Tibial artery (tissue), 4 donors: ENCODE measurements around the gene ITGA6.

Experiments
- DNase-seq, 2 donors: peaks; one replicate each; pipeline ENCODE4 v3.0.0-alpha.2; 2019
- H3K27ac ChIP-seq, 2 donors: fragments of 200-600 bp; sonication (generic) in 1 of 2; 1 replicate in 1 of 2; 2 replicates in 1 of 2; pipeline ENCODE4 v1.5.1; 2018 to 2019; ENCODE audit warnings: mild to moderate bottlenecking in 1 of 2
- H3K27me3 ChIP-seq, 2 donors: fragments of 200-600 bp; sonication (generic) in 1 of 2; one replicate each; pipeline versions ENCODE4 v1.5.1 to v1.6.0; 2016 to 2019
- H3K36me3 ChIP-seq, 3 donors: fragments of 200-600 bp; sonication (generic) in 2 of 3; one replicate each; pipeline ENCODE4 v1.5.1; 2016 to 2019; ENCODE audit warnings: mild to moderate bottlenecking in 2 of 3
- H3K4me1 ChIP-seq, 4 donors: fragments of 200-600 bp; sonication (generic) in 2 of 4; 1 replicate in 3 of 4; 2 replicates in 1 of 4; pipeline ENCODE4 v1.5.1; 2016 to 2019
- H3K4me3 ChIP-seq, 2 donors: fragments of 200-600 bp; sonication (generic) in 1 of 2; 1 replicate in 1 of 2; 2 replicates in 1 of 2; pipeline ENCODE4 v1.5.1; 2018 to 2019; ENCODE audit warnings: mild to moderate bottlenecking in 2 of 2
- H3K9me3 ChIP-seq, 3 donors: fragments of 200-600 bp; sonication (generic) in 1 of 3; one replicate each; pipeline ENCODE4 v1.5.1; 2016 to 2019
- intact Hi-C: fragments of 100-400 bp; cut with DNase I; formaldehyde crosslinking; loops from one replicate; pipeline ENCODE4 v1.15.0; 2023; ENCODE audit warnings: low total_unique reads
- TF ChIP-seq, protein P1 (sequence below), 2 experiments: fragments of 200-600 bp in 1 of 2; fragments of 450-650 bp in 1 of 2; IDR thresholded peaks; one replicate each; pipeline ENCODE4 v1.5.1; 2017 to 2019; ENCODE audit warnings: antibody characterized with exemption in 2 of 2, mild to moderate bottlenecking in 1 of 2, moderate library complexity in 1 of 2

The ITGA6 gene

DNA sequence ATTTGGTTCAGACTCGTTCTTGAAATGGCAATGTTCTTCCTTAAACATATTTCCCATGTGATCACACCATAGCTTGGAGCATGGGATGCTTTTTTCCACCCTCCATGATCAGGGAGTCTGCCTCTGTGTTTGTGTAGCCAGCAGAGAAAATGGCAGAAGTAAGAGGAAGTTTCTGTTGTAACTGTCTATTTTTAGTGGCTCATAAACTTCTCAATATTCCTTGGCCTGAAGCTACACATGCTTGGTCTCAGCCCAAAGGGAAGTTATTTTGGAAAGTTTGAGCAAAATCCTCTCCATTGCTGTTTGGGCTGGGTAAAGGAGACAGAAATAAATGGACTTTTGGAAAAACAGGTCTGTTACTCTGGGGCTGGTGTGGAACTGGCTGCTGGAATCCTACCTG, 33.4 kb upstream of the ITGA6 start:
- peaks cover 0 to 38% (median 27%) of the 10 kb centered on the region in 4 donors for H3K4me1 ChIP-seq
- peak overlapping the region; percentile 48 to 68 for H3K27ac ChIP-seq
- TF ChIP-seq, protein P1, sequence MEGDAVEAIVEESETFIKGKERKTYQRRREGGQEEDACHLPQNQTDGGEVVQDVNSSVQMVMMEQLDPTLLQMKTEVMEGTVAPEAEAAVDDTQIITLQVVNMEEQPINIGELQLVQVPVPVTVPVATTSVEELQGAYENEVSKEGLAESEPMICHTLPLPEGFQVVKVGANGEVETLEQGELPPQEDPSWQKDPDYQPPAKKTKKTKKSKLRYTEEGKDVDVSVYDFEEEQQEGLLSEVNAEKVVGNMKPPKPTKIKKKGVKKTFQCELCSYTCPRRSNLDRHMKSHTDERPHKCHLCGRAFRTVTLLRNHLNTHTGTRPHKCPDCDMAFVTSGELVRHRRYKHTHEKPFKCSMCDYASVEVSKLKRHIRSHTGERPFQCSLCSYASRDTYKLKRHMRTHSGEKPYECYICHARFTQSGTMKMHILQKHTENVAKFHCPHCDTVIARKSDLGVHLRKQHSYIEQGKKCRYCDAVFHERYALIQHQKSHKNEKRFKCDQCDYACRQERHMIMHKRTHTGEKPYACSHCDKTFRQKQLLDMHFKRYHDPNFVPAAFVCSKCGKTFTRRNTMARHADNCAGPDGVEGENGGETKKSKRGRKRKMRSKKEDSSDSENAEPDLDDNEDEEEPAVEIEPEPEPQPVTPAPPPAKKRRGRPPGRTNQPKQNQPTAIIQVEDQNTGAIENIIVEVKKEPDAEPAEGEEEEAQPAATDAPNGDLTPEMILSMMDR (IDR thresholded peaks at IDR 0.05) = no peak
- intact Hi-C loops = no loop called here
- no peak for DNase-seq
- no peaks in the 10 kb centered on the region for H3K27me3 ChIP-seq
- H3K36me3 ChIP-seq = no peaks in the 10 kb centered on the region
- H3K9me3 ChIP-seq = no peaks in the 10 kb centered on the region
- H3K4me3 ChIP-seq = no peak overlapping the region

DNA sequence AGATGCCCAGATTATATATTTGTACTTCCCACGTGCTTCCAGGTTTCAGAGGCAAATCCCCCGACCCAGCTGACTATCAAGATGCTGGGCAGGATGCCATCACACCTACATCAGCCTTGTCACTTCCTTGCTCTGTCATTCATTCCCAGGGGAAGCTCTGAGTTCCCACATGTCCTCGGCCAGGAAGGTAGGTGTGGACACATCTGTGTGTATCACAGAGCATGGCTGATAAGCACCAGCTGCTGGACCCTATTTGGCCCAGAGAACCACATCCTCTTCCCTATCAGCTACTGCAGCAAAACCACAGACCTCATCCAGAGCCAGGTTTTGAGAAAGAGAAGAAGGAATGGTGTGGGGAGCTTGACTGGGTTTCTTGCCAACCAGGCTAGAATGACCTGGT, 31.9 kb upstream of the ITGA6 start:
- no peaks in the 10 kb centered on the region for H3K27me3 ChIP-seq
- TF ChIP-seq, protein P1 (IDR thresholded peaks at IDR 0.05) = no peak
- intact Hi-C loops = no loop called here
- no peaks in the 10 kb centered on the region for H3K9me3 ChIP-seq
- H3K27ac ChIP-seq = no peak overlapping the region
- no peak for DNase-seq
- no peaks in the 10 kb centered on the region for H3K36me3 ChIP-seq
- H3K4me1 ChIP-seq = peaks cover 0 to 38% (median 27%) of the 10 kb centered on the region in 4 donors
- H3K4me3 ChIP-seq = no peak overlapping the region

DNA sequence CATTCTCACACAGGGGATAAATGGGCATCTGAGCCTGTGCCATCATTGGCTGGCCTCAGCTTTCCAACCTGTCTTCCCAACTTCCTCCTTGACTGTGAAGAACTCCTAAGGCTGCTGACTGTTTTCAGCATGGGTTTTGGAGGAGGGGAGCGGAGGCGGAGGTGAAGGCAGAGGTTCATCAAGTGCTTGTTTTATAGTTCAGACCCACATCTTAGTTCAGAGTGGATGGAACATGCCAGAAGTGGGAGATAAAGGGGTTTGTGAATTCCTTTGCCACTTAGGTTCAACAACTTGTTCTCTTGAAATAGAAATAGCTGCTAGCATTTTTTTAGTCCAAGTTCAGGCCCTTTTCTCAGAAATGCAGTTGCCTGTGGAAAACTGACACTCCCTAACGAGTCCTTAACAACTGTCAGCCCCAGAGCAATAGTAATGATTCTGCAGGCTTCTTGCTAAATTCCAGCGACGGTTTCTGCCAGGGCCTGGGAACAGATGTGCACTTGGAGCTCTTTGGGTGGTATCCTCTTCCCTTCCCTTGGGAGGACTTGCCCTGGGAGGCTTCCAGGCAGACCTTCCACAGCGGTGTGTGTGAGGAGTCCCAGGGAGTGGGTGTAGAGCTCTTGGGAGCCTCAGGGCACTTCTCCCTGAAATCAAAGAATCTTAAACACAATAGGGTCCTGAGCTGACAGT, 30.1 kb upstream of the ITGA6 start:
- Histone ChIP-seq H3K27ac (peak overlapping the region; percentile 7 to 25), H3K9me3 (no peaks in the 10 kb centered on the region), H3K27me3 (no peaks in the 10 kb centered on the region), H3K4me1 (peaks cover 0 to 38% (median 27%) of the 10 kb centered on the region in 4 donors), H3K36me3 (no peaks in the 10 kb centered on the region), H3K4me3 (no peak overlapping the region)
- intact Hi-C loops = no loop called here
- TF ChIP-seq, protein P1 (IDR thresholded peaks at IDR 0.05) = no peak
- DNase-seq = no peak

DNA sequence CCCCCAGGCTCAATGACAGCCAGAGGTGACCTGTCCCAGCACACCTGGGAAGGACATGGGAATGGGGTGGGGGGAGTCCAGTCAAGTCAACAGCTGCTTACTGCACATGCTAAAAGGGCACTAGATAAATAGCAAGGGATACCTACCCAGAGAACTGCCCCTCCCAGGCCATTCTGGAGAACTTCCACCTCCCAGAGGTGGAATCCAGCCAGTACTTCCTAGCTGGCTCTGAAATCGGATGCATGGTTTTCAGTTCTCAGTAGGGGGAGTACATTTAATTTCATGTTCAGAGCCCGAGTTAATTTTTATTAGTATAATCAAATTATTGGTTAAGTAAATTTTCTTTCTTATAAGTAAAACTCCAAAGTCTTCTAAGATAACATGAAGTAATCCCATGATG, 28.9 kb upstream of the ITGA6 start:
- Histone ChIP-seq H3K9me3 (no peaks in the 10 kb centered on the region), H3K27ac (no peak overlapping the region), H3K27me3 (no peaks in the 10 kb centered on the region), H3K4me3 (no peak overlapping the region), H3K36me3 (no peaks in the 10 kb centered on the region), H3K4me1 (peaks cover 0 to 33% (median 27%) of the 10 kb centered on the region in 4 donors)
- intact Hi-C loops = no loop called here
- TF ChIP-seq, protein P1 (IDR thresholded peaks at IDR 0.05) = no peak
- DNase-seq = no peak

DNA sequence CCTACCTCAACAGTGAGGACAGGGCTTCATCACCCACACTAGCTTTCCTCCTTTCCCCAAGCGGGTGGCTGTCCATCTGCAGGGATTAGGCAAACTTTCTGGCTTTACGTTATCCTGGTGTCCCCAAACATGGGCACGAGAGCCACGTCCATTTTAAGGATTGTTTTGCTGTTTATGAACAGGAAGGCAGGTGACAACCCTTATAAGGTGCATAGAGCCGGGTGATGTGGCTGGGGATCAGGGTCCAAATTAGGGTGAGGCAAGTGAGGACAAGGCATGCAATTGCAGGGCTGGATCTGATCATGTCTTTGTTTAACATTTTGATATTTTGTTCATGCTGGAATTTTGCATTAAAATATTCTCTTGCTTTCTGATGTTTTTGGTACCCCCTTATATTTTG, 27.6 kb upstream of the ITGA6 start:
- intact Hi-C loops = no loop called here
- H3K27me3 ChIP-seq = no peaks in the 10 kb centered on the region
- DNase-seq = no peak

More for the DNA sequence above, 27.6 kb upstream of the ITGA6 start:
- H3K36me3 ChIP-seq = no peaks in the 10 kb centered on the region
- H3K9me3 ChIP-seq = no peaks in the 10 kb centered on the region
- H3K4me1 ChIP-seq = peaks cover 0 to 22% (median 17%) of the 10 kb centered on the region in 4 donors
- TF ChIP-seq, protein P1 (IDR thresholded peaks at IDR 0.05) = no peak
- H3K27ac ChIP-seq = no peak overlapping the region
- no peak overlapping the region for H3K4me3 ChIP-seq
